VCaP (cell line): ENCODE results near the gene FSHR.

Experiments
- H3K27ac ChIP-seq: fragments of 450-650 bp; 2 replicates; pipeline ENCODE4 v1.5.1; 2017
- TF ChIP-seq, protein P1 (sequence below): fragments of 450-650 bp; conservative IDR thresholded peaks from 2 replicates; pipeline ENCODE4 v1.5.1; 2017; ENCODE audit warnings: mild to moderate bottlenecking, moderate library complexity

FSHR gene

DNA sequence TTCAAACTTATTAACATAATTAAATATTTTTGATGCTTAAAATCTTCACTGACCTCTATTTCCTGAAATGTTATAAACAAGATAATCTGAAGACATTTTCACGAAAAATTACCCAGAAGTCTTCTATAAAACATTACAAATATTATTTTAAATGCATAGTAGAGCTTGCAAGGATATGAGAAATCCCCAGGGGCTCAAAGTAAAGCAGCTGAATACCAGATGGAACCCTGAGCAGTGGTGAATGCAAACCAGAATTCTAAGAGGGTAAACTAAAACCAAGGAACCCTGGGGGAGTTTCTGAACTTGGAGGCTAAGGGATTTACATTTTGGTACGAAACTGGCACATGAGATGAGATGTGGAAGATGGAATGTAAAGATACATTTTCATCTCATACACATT lies 83.6 kb downstream of the FSHR start:
- TF ChIP-seq, protein P1, sequence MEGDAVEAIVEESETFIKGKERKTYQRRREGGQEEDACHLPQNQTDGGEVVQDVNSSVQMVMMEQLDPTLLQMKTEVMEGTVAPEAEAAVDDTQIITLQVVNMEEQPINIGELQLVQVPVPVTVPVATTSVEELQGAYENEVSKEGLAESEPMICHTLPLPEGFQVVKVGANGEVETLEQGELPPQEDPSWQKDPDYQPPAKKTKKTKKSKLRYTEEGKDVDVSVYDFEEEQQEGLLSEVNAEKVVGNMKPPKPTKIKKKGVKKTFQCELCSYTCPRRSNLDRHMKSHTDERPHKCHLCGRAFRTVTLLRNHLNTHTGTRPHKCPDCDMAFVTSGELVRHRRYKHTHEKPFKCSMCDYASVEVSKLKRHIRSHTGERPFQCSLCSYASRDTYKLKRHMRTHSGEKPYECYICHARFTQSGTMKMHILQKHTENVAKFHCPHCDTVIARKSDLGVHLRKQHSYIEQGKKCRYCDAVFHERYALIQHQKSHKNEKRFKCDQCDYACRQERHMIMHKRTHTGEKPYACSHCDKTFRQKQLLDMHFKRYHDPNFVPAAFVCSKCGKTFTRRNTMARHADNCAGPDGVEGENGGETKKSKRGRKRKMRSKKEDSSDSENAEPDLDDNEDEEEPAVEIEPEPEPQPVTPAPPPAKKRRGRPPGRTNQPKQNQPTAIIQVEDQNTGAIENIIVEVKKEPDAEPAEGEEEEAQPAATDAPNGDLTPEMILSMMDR, result no peak
- H3K27ac ChIP-seq, result no peak overlapping the region

DNA sequence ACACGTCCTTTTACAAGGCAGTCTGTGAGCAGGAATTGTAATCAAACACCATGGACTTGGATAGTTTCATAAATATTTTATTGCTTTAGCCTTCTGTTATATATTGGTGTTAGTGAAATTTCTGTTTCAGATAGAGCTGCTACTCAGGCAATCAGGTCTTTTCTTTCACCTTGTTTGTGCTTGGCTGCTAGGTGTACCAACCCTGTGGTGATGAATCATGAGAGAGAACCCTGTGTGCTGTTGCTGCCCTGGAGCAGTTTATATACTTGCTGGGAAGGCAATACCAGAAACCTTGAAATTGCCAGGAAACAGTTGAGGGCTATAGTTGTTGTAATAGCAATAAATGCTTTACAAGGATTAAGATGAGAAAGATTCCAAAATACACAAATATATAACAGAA lies 84.5 kb downstream of the FSHR start:
- no peak overlapping the region for H3K27ac ChIP-seq
- TF ChIP-seq, protein P1, result no peak

DNA sequence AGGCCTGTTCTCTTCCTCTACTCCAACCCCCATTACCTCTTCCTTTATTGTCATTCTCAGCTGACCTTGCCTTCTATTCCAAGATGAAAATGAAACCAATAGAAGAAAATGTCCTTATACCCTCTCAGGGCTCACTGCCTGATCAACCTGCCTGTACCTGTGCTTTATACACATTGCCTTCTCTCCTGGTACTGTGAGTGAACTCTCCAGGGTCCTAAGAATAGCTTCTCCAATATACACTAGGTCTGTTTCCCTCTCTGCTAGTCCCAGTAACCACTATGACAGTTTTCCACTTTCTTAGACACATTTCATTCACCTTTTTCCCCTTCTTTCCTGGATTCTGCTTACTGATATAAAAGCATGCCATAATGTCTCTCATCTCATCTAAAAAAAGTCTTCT lies 85.7 kb downstream of the FSHR start:
- TF ChIP-seq, protein P1, result no peak
- H3K27ac ChIP-seq, result no peak overlapping the region

DNA sequence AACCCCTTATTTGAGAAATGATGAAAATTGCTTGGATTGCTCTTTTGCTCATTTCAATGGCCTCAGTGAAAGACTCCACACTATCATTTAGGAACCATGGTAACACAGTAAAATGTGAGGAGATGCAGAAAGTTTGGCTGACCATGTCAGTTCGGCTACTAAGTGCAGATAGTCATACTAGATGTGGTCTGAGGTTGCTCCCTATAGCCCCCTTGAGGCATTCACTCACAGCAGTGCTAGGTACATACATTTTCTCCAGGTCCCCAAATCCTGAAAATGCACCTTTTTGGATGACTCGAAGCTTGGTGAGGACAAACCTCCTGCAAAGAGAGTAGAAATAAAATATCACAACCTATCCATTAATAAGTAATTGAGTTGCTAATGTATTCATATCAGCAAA lies 86.3 kb downstream of the FSHR start:
- TF ChIP-seq, protein P1, result no peak
- no peak overlapping the region for H3K27ac ChIP-seq

DNA sequence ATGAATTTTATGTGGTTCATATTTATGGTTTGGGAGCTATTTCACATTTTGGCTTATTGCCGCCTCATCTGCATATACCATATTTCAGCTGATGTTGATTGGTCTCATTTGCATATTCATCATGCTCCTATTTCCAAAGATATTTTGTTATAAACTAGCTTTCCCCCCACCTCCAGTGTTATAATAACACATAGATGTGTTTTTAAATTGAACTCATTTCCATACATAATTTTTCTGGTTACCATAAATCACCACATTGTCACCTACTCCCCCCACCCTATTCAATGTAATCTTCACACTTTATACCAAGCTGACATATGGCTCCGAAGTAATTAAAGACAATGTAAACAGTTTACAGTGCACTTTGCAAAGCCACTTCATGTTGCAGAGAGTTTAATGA lies 101.2 kb downstream of the FSHR start:
- no peak overlapping the region for H3K27ac ChIP-seq
- TF ChIP-seq, protein P1, result no peak

DNA sequence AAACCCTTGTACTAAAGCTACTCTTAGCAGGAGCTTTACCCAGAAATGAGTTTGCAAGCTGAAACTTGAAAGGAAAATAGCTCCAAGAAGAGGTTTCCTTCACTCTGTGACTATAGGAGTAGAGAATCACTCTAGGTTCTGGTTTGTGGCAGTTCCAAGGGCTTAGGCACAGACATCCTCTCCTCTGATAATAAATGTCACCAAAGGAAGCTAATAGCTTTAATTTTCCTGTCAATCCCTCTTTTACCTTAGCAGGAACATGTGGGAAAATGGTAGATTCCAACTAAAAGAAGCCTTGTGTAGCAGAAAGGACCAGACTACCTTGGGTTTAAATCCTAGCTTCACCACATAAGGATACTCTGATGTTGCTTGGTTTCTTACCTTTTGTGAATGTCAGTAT lies 104.0 kb downstream of the FSHR start:
- H3K27ac ChIP-seq, result no peak overlapping the region
- TF ChIP-seq, protein P1, result no peak

DNA sequence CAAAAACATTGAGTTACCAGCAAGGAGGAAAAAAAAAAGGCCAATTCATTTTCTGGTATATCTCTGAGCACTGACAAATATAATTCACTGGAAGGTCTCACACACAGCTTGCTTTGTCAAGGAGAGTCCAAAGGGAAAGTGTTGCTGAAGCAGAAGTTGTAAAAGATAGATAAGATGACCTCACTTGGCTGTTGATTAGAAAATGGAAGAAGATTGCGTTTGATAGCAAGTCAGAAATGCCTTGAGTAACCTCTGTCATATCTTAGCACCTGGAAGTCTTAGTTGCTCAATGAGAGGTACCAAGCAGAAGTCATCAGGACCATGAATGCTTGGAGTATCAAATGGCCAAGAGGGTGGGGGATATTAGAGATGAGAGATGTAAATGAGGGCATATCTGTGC lies 105.2 kb downstream of the FSHR start:
- TF ChIP-seq, protein P1, result no peak
- H3K27ac ChIP-seq, result no peak overlapping the region

DNA sequence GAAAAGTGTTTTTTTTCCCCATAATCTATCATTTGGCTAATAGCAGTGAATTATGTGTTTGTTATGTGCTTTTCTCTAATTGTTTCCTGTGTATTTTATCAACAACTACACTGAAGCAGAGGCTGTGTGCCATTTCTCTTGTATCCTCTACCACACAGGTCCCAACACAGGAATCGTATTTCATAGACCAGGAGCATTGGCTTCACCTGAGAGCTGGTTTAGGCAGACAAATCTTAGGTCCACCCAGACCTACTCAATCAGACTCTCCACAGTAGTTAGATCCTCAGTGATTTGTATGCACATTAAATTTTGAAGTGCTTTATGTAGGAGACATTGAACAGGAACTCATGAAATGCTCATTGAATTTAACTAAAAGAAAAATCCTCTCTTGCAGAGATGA lies 109.2 kb downstream of the FSHR start:
- H3K27ac ChIP-seq, result no peak overlapping the region
- TF ChIP-seq, protein P1, result no peak
